Measurements from ENCODE around the gene MFAP4. TPM values are rescaled to one million over a fixed set of nuclear protein-coding genes. Genes with fewer than 3 reads are reported as not detected.

Gene MFAP4
- total RNA-seq, 1 experiment from 2014 or later: 1.5 TPM

DNA sequence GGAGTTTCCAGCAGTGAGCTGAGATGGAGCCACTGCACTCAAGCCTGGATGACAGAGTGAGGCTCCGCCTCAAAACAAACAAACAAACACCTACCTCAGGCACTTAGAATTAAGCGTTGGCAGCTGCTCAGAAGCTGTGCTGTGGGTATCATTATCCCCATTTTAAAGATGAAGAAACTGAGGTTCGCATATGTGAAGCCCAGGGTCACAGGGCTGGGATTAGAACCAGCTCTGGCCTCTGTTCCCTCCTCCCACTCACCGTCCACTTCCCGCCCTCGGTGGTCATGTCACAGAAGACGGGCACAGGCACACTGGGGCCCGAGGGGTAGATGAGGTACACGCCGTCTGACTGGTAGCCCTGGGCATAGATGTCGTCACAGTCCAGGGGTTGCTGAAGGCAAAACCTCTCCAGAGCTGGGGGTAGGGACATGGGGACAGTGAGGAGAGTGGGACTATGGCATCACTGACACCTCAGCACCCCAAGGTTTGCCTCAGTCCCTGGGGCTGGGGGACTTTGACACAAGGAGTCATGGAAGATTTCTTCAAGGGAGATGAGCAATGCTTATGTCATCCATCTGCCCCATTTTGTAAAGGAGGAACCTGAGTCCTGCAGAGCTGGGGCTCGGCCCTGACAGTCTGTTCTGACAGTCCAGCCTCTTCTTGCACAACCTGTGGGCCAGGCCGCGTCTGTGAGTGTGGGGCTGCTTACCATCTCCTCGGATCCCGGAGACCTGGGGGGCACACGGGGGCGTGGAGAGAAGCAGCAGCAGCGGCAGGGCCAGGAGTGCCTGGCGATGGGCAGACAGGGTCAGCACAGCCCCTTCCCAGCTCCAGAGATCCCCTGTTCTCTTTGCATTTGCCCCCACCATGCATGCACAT, 700 bp downstream of the MFAP4 start:
- no peaks in the 10 kb centered on the region for H3K27me3 Mint-ChIP-seq (ENCODE audit: low read depth)
- H3K9me3 Mint-ChIP-seq: peaks cover 0 to 2% of the 10 kb centered on the region in 2 experiments; a peak in 1 of 5 replicates
- Histone ChIP-seq H3K23ac (ENCODE audit: insufficient read length, low read depth, low read length) (no peak overlapping the region), H4K91ac (ENCODE audit: insufficient read length, low read depth, low read length) (no peak overlapping the region), H3K4me2 (ENCODE audit: insufficient read depth, insufficient read length, low read length) (peak overlapping the region; percentile 19), H4K20me1 (ENCODE audit: control insufficient read depth, insufficient read depth, insufficient read length) (no peaks in the 10 kb centered on the region), H3K14ac (ENCODE audit: insufficient read depth, low read length) (no peak overlapping the region), H3K27me3 (ENCODE audit: insufficient read depth, low read length) (no peaks in the 10 kb centered on the region), H3K18ac (ENCODE audit: insufficient read length, low read depth, low read length) (no peak overlapping the region), H2AK5ac (ENCODE audit: insufficient read length, low read length) (no peak overlapping the region), H2BK15ac (ENCODE audit: low read depth, low read length) (no peak overlapping the region), H2BK20ac (ENCODE audit: low read depth, low read length, poor library complexity, severe bottlenecking) (no peak overlapping the region), H2AFZ (ENCODE audit: low read length) (no peak overlapping the region), H3K23me2 (ENCODE audit: insufficient read length, low read depth, low read length, poor library complexity, severe bottlenecking) (no peaks in the 10 kb centered on the region), H3K4me1 (ENCODE audit: insufficient read depth, low read length) (peaks cover 4% of the 10 kb centered on the region; the same call in 1 of the 2 replicates), H3K9me3 (ENCODE audit: control insufficient read depth, low read depth, low read length) (no peaks in the 10 kb centered on the region), H3K27ac (ENCODE audit: insufficient read length, low read depth, low read length) (no peak overlapping the region), H3T11ph (ENCODE audit: low read length) (no peak overlapping the region), H3K9ac (ENCODE audit: extremely low read depth, insufficient read length, low read length) (no peak overlapping the region), H3K56ac (ENCODE audit: insufficient read length, low read depth, low read length) (no peak overlapping the region), H3K4ac (ENCODE audit: low read depth, low read length) (no peak overlapping the region), H4K8ac (replicated peaks; ENCODE audit: insufficient read length, low read depth, low read length) (no peak overlapping the region), H2BK12ac (ENCODE audit: insufficient read length, low read depth, low read length) (no peak overlapping the region), H3K79me2 (ENCODE audit: insufficient read depth, low read length) (no peaks in the 10 kb centered on the region), H4K5ac (ENCODE audit: insufficient read length, low read depth, low read length) (no peak overlapping the region), H3K79me1 (ENCODE audit: insufficient read depth, low read depth, low read length, poor library complexity, severe bottlenecking) (no peaks in the 10 kb centered on the region), H2BK5ac (ENCODE audit: insufficient read length, low read length) (no peak overlapping the region), H2BK120ac (ENCODE audit: low read depth, low read length, poor library complexity, severe bottlenecking) (no peak overlapping the region)
- no peak for DNase-seq
- H3K4me3 Mint-ChIP-seq: peak overlapping the region in 1 of 2 experiments; percentile 56; a peak in 3 of 5 replicates
- no CpG with 5 or more reads among the region's 20 CpGs for WGBS (ENCODE audit: extremely low coverage, insufficient read length, low lambda C conversion rate)
- peaks cover 19 to 39% (median 38%) of the 10 kb centered on the region in 3 experiments for H3K36me3 Mint-ChIP-seq (ENCODE audit: insufficient read depth in 1 of 3, low read depth in 3 of 3)
- H3K27ac Mint-ChIP-seq: peak overlapping the region in 2 of 3 experiments; percentile 82 to 92; a peak in 4 of 7 replicates
- TF ChIP-seq, protein P1, sequence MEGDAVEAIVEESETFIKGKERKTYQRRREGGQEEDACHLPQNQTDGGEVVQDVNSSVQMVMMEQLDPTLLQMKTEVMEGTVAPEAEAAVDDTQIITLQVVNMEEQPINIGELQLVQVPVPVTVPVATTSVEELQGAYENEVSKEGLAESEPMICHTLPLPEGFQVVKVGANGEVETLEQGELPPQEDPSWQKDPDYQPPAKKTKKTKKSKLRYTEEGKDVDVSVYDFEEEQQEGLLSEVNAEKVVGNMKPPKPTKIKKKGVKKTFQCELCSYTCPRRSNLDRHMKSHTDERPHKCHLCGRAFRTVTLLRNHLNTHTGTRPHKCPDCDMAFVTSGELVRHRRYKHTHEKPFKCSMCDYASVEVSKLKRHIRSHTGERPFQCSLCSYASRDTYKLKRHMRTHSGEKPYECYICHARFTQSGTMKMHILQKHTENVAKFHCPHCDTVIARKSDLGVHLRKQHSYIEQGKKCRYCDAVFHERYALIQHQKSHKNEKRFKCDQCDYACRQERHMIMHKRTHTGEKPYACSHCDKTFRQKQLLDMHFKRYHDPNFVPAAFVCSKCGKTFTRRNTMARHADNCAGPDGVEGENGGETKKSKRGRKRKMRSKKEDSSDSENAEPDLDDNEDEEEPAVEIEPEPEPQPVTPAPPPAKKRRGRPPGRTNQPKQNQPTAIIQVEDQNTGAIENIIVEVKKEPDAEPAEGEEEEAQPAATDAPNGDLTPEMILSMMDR (conservative IDR thresholded peaks at IDR 0.05): no peak
- H3K4me1 Mint-ChIP-seq: peaks cover 38 to 56% of the 10 kb centered on the region in 2 experiments

Data from H9 (cell line).